Kidney epithelial cell (primary cell): ENCODE data around the gene YARS1. TPM values are rescaled to one million over a fixed set of nuclear protein-coding genes. Genes with fewer than 3 reads are reported as not detected.

Experiments used
- DNase-seq: peaks from one replicate; pipeline ENCODE4 v3.0.0-alpha.2; 2010; ENCODE audit warnings: low read depth
- H3K27me3 ChIP-seq: 2 replicates; pipeline ENCODE4 v1.6.0; 2011; ENCODE audit warnings: low read length; ENCODE audit not compliant: control insufficient read depth, insufficient read depth
- H3K36me3 ChIP-seq: 2 replicates; pipeline ENCODE4 v1.5.1; 2011; ENCODE audit warnings: low read length; ENCODE audit not compliant: control insufficient read depth, insufficient read depth
- H3K4me3 ChIP-seq: 2 replicates; pipeline ENCODE4 v1.5.1; 2011; ENCODE audit warnings: low read depth, mild to moderate bottlenecking, control low read depth, low read length
- total RNA-seq: library from RNA; depleted of rRNA; stranded (reverse); fragments of >200 nt; gene quantifications from 2 replicates; pipeline ENCODE4 v1.2.3, GENCODE V29; 2015
- TF ChIP-seq, protein P1 (sequence below): IDR thresholded peaks from 2 replicates; pipeline ENCODE4 v1.5.1; 2011; ENCODE audit warnings: mild to moderate bottlenecking, moderate library complexity, low read length, control low read depth, inconsistent platforms; ENCODE audit not compliant: insufficient read depth, poor library complexity, severe bottlenecking

YARS1 gene
- total RNA-seq, 1 donor from 2014 or later, result 167 TPM

DNA sequence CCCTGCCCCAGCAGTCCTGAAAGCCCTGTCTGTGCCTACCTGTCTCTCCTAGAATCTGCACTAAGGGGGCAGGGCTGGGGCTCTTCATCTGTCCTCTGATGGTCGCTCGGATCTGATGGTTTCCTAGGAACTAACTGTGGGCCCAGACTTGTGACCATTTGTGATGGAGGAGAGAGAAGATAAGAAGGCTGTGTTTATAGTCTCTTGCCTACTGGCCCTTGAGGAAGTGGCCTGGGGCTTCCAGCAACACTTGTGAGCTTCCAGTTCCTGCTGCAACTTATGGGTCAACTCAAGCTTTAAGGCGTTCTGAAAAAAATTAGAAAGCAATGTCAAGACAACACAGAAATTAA, 61.4 kb downstream of the YARS1 start:
- TF ChIP-seq, protein P1, sequence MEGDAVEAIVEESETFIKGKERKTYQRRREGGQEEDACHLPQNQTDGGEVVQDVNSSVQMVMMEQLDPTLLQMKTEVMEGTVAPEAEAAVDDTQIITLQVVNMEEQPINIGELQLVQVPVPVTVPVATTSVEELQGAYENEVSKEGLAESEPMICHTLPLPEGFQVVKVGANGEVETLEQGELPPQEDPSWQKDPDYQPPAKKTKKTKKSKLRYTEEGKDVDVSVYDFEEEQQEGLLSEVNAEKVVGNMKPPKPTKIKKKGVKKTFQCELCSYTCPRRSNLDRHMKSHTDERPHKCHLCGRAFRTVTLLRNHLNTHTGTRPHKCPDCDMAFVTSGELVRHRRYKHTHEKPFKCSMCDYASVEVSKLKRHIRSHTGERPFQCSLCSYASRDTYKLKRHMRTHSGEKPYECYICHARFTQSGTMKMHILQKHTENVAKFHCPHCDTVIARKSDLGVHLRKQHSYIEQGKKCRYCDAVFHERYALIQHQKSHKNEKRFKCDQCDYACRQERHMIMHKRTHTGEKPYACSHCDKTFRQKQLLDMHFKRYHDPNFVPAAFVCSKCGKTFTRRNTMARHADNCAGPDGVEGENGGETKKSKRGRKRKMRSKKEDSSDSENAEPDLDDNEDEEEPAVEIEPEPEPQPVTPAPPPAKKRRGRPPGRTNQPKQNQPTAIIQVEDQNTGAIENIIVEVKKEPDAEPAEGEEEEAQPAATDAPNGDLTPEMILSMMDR, result no peak
- H3K36me3 ChIP-seq, result no peaks in the 10 kb centered on the region
- DNase-seq, result no peak
- H3K27me3 ChIP-seq, result no peaks in the 10 kb centered on the region
- peak overlapping the region; percentile 91 for H3K4me3 ChIP-seq

GRCh38 chr1:32755098-32755809, 61.9 kb downstream of the YARS1 start:
- no peak for DNase-seq

DNA sequence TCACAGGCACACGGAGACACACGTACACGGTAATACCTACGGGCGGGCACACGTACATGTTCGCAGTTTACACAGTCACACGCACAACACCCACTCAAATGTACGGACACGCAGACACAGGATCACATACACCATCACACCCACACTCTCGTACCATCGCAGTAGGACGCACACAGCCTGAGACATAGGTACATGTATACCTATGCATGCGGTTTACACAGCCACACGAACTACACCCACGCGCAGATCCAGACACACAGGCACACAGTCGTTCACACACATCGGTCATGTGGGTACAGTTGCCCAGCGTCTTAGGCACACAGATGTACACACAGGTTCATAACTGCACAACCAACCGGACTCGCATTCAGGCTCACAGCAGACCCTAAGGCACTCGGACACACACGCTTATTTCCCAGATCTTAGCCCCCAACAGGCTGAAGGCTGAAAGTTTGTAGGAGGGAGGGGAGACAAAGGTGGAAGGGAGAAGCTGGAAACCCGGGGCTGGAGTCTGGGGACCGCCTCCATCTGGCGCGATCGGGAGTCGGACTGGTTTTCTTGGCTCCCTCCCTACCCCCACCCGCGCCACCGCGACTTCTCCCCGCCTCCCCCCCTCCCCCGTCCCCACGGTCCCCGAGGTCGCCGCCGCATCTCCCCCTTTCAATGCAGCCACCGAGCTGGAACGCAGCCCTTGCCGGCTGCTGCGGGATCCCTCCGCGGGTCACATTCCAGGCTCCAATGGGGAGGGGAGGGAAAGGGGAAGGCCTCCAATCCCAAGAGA, 62.7 kb downstream of the YARS1 start:
- TF ChIP-seq, protein P1, result no peak
- no peaks in the 10 kb centered on the region for H3K27me3 ChIP-seq
- DNase-seq, result no peak
- no peaks in the 10 kb centered on the region for H3K36me3 ChIP-seq
- H3K4me3 ChIP-seq, result peak overlapping the region; percentile 91

More at GRCh38 chr1:32755098-32755809, 61.9 kb downstream of the YARS1 start:
- Histone ChIP-seq H3K27me3 (no peaks in the 10 kb centered on the region), H3K4me3 (peak overlapping the region; percentile 91), H3K36me3 (no peaks in the 10 kb centered on the region)
- TF ChIP-seq, protein P1, result no peak

GRCh38 chr1:32753532-32754316, 63.4 kb downstream of the YARS1 start:
- no peak for DNase-seq

GRCh38 chr1:32749771-32750170, 67.4 kb downstream of the YARS1 start:
- DNase-seq, result no peak
- H3K27me3 ChIP-seq, result no peaks in the 10 kb centered on the region
- TF ChIP-seq, protein P1, result no peak
- H3K36me3 ChIP-seq, result no peaks in the 10 kb centered on the region
- H3K4me3 ChIP-seq, result no peak overlapping the region

More at GRCh38 chr1:32753532-32754316, 63.4 kb downstream of the YARS1 start:
- TF ChIP-seq, protein P1, result no peak
- Histone ChIP-seq H3K27me3 (no peaks in the 10 kb centered on the region), H3K4me3 (peak overlapping the region; percentile 91), H3K36me3 (no peaks in the 10 kb centered on the region)
